ENCODE data around the gene KIF2A. TPM values are rescaled to one million over a fixed set of nuclear protein-coding genes. Genes with fewer than 3 reads are reported as not detected.

The KIF2A gene
- total and polyA plus RNA-seq, 2 of the 13 experiments (the other 11 are each of a cell fraction or from before 2014, with no cell fraction given) = 8.5 to 19.2 TPM

DNA sequence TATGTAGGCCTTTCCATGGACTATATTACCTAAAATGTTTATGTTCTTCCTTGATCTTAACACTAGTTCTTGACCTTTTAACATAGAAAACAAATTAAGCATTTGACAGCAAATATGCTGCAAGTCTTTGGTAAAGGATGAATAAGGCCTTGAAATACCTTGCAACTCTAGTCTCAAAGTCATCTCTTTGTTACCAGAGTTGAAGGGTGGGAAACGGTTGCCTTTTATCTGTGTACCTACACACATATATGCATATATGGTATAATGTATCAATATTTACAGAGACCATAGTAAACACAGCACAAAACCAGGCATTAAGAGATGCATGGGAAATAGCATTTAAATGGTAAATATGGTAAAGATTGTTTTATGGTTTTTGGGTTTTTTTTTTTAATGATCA, 16.5 kb downstream of the KIF2A start (continued):
- TF ChIP-seq ARHGAP35 (CRISPR knock-in tag; IDR thresholded peaks at IDR 0.05; ENCODE audit: borderline replicate concordance) = no peak
- no peak for TF ChIP-seq RBFOX2 (IDR thresholded peaks at IDR 0.05; ENCODE audit: low read depth, low read length)
- TF ChIP-seq ZNF709 (CRISPR knock-in tag; IDR thresholded peaks at IDR 0.05) = no peak
- no peak for TF ChIP-seq JUNB (CRISPR knock-in tag; IDR thresholded peaks at IDR 0.05; ENCODE audit: borderline replicate concordance)
- no peak for TF ChIP-seq ZNF251 (CRISPR knock-in tag; IDR thresholded peaks at IDR 0.05)
- no peak for TF ChIP-seq MAFK (conservative IDR thresholded peaks at IDR 0.05 in 1 of 2, IDR thresholded peaks at IDR 0.05 in 1 of 2; ENCODE audit: low read length in 2 of 2)
- no peak for TF ChIP-seq FOXK1 (CRISPR knock-in tag; IDR thresholded peaks at IDR 0.05; ENCODE audit: borderline replicate concordance, low read depth)
- TF ChIP-seq, protein P1, sequence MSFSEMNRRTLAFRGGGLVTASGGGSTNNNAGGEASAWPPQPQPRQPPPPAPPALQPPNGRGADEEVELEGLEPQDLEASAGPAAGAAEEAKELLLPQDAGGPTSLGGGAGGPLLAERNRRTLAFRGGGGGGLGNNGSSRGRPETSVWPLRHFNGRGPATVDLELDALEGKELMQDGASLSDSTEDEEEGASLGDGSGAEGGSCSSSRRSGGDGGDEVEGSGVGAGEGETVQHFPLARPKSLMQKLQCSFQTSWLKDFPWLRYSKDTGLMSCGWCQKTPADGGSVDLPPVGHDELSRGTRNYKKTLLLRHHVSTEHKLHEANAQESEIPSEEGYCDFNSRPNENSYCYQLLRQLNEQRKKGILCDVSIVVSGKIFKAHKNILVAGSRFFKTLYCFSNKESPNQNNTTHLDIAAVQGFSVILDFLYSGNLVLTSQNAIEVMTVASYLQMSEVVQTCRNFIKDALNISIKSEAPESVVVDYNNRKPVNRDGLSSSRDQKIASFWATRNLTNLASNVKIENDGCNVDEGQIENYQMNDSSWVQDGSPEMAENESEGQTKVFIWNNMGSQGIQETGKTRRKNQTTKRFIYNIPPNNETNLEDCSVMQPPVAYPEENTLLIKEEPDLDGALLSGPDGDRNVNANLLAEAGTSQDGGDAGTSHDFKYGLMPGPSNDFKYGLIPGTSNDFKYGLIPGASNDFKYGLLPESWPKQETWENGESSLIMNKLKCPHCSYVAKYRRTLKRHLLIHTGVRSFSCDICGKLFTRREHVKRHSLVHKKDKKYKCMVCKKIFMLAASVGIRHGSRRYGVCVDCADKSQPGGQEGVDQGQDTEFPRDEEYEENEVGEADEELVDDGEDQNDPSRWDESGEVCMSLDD (CRISPR knock-in tag; IDR thresholded peaks at IDR 0.05; ENCODE audit: borderline replicate concordance) = no peak
- no peak for TF ChIP-seq ZNF850 (CRISPR knock-in tag; conservative IDR thresholded peaks at IDR 0.05)
- TF ChIP-seq, protein P2, sequence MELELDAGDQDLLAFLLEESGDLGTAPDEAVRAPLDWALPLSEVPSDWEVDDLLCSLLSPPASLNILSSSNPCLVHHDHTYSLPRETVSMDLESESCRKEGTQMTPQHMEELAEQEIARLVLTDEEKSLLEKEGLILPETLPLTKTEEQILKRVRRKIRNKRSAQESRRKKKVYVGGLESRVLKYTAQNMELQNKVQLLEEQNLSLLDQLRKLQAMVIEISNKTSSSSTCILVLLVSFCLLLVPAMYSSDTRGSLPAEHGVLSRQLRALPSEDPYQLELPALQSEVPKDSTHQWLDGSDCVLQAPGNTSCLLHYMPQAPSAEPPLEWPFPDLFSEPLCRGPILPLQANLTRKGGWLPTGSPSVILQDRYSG (CRISPR knock-in tag; IDR thresholded peaks at IDR 0.05) = no peak
- TF ChIP-seq, protein P3, sequence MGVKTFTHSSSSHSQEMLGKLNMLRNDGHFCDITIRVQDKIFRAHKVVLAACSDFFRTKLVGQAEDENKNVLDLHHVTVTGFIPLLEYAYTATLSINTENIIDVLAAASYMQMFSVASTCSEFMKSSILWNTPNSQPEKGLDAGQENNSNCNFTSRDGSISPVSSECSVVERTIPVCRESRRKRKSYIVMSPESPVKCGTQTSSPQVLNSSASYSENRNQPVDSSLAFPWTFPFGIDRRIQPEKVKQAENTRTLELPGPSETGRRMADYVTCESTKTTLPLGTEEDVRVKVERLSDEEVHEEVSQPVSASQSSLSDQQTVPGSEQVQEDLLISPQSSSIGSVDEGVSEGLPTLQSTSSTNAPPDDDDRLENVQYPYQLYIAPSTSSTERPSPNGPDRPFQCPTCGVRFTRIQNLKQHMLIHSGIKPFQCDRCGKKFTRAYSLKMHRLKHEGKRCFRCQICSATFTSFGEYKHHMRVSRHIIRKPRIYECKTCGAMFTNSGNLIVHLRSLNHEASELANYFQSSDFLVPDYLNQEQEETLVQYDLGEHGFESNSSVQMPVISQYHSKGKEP (CRISPR knock-in tag; IDR thresholded peaks at IDR 0.05) = no peak
- TF ChIP-seq, protein P4, sequence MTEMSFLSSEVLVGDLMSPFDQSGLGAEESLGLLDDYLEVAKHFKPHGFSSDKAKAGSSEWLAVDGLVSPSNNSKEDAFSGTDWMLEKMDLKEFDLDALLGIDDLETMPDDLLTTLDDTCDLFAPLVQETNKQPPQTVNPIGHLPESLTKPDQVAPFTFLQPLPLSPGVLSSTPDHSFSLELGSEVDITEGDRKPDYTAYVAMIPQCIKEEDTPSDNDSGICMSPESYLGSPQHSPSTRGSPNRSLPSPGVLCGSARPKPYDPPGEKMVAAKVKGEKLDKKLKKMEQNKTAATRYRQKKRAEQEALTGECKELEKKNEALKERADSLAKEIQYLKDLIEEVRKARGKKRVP (CRISPR knock-in tag; IDR thresholded peaks at IDR 0.05) = peak in 1 of 2 experiments; percentile 77; a peak in 2 of 4 replicates
- TF ChIP-seq SMC3 (IDR thresholded peaks at IDR 0.05; ENCODE audit: low read length) = no peak
- TF ChIP-seq, protein P5, sequence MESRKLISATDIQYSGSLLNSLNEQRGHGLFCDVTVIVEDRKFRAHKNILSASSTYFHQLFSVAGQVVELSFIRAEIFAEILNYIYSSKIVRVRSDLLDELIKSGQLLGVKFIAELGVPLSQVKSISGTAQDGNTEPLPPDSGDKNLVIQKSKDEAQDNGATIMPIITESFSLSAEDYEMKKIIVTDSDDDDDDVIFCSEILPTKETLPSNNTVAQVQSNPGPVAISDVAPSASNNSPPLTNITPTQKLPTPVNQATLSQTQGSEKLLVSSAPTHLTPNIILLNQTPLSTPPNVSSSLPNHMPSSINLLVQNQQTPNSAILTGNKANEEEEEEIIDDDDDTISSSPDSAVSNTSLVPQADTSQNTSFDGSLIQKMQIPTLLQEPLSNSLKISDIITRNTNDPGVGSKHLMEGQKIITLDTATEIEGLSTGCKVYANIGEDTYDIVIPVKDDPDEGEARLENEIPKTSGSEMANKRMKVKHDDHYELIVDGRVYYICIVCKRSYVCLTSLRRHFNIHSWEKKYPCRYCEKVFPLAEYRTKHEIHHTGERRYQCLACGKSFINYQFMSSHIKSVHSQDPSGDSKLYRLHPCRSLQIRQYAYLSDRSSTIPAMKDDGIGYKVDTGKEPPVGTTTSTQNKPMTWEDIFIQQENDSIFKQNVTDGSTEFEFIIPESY (CRISPR knock-in tag; IDR thresholded peaks at IDR 0.05) = no peak
- peak; percentile 63 for TF ChIP-seq TBX2 (CRISPR knock-in tag; IDR thresholded peaks at IDR 0.05; ENCODE audit: borderline replicate concordance)
- TF ChIP-seq ZNF549 (CRISPR knock-in tag; IDR thresholded peaks at IDR 0.05) = no peak
- TF ChIP-seq NCOA2 (CRISPR knock-in tag; IDR thresholded peaks at IDR 0.05) = peak; percentile 69
- no peak for TF ChIP-seq TEAD2 (CRISPR knock-in tag; IDR thresholded peaks at IDR 0.05)
- TF ChIP-seq ZNF180 (CRISPR knock-in tag; IDR thresholded peaks at IDR 0.05; ENCODE audit: borderline replicate concordance, low read depth) = no peak
- TF ChIP-seq, protein P6, sequence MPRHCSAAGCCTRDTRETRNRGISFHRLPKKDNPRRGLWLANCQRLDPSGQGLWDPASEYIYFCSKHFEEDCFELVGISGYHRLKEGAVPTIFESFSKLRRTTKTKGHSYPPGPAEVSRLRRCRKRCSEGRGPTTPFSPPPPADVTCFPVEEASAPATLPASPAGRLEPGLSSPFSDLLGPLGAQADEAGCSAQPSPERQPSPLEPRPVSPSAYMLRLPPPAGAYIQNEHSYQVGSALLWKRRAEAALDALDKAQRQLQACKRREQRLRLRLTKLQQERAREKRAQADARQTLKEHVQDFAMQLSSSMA (CRISPR knock-in tag; IDR thresholded peaks at IDR 0.05) = no peak
